Fibroblast of lung (primary cell): ENCODE results near the gene SPATA7.

Experiments used
- CTCF ChIP-seq, 2 donors: IDR thresholded peaks in 1 of 2; conservative IDR thresholded peaks in 1 of 2; 1 replicate in 1 of 2; 2 replicates in 1 of 2; pipeline ENCODE4 v1.5.1; 2011 to 2012; ENCODE audit warnings: low read length in 2 of 2, control low read depth in 1 of 2, inconsistent platforms in 1 of 2, low read depth in 1 of 2, mild to moderate bottlenecking in 1 of 2
- EZH2 ChIP-seq: IDR thresholded peaks from 2 replicates; pipeline ENCODE4 v1.5.1; 2012; ENCODE audit warnings: low read length, control low read depth, mild to moderate bottlenecking; ENCODE audit errors: missing control alignments

GRCh38 chr14:88411039-88411438 lies 25.6 kb downstream of the SPATA7 start:
- TF ChIP-seq CTCF (conservative IDR thresholded peaks at IDR 0.05 in 1 of 2, IDR thresholded peaks at IDR 0.05 in 1 of 2; ENCODE audit: low read depth in 1 of 2, low read length in 2 of 2) (no peak), EZH2 (no peak)
